Smooth muscle cell (in vitro differentiated cells): ENCODE measurements around the gene RAMP1. TPM values are rescaled to one million over a fixed set of nuclear protein-coding genes. Genes with fewer than 3 reads are reported as not detected.
"Not testable (repeated sequence)": the region's sequence is repeated elsewhere in the genome, so short reads cannot be mapped to it uniquely, and the experiment has no call there.

ENCODE experiments used
- DNase-seq: peaks from one replicate; lab custom pipeline; 2025; ENCODE audit not compliant: unreplicated experiment; lab: John Stamatoyannopoulos, UW
- H2AFZ ChIP-seq: fragments of 200-600 bp; sonication (generic); 2 replicates; pipeline ENCODE4 v1.6.0; 2016; ENCODE audit warnings: antibody characterized with exemption, low read depth, mild to moderate bottlenecking
- H3F3A ChIP-seq: fragments of 200-600 bp; sonication (generic); 2 replicates; pipeline ENCODE4 v1.6.0; 2017; ENCODE audit warnings: antibody characterized with exemption, low read depth
- H3K27ac ChIP-seq: fragments of 200-600 bp; sonication (generic); 2 replicates; pipeline ENCODE4 v1.5.1; 2016; ENCODE audit warnings: low read depth, mild to moderate bottlenecking
- H3K27me3 ChIP-seq: fragments of 200-600 bp; sonication (generic); 2 replicates; pipeline ENCODE4 v1.6.1; 2016; ENCODE audit warnings: low read depth, mild to moderate bottlenecking
- H3K36me3 ChIP-seq: fragments of 200-600 bp; sonication (generic); 2 replicates; pipeline ENCODE4 v1.5.1; 2016; ENCODE audit warnings: low read depth
- H3K4me1 ChIP-seq: fragments of 200-600 bp; sonication (generic); 2 replicates; pipeline ENCODE4 v1.5.1; 2016; ENCODE audit warnings: low read depth
- H3K4me2 ChIP-seq: fragments of 200-600 bp; sonication (generic); 2 replicates; pipeline ENCODE4 v1.6.0; 2016; ENCODE audit warnings: mild to moderate bottlenecking
- H3K4me3 ChIP-seq: fragments of 200-600 bp; sonication (generic); 2 replicates; pipeline ENCODE4 v1.5.1; 2016; ENCODE audit warnings: mild to moderate bottlenecking
- H3K79me2 ChIP-seq: fragments of 200-600 bp; sonication (generic); 2 replicates; pipeline ENCODE4 v1.6.0; 2016; ENCODE audit warnings: low read depth, mild to moderate bottlenecking
- H3K9ac ChIP-seq: fragments of 200-600 bp; sonication (generic); 2 replicates; pipeline ENCODE4 v1.6.0; 2016; ENCODE audit warnings: low read depth
- H3K9me3 ChIP-seq: fragments of 200-600 bp; sonication (generic); replicated peaks from 2 replicates; pipeline ENCODE4 v1.5.1; 2016; ENCODE audit warnings: low read depth
- H4K20me1 ChIP-seq: fragments of 200-600 bp; sonication (generic); 2 replicates; pipeline ENCODE4 v1.6.0; 2016; ENCODE audit warnings: low read depth
- CTCF ChIP-seq: fragments of 200-600 bp; sonication (generic); IDR thresholded peaks from 2 replicates; pipeline ENCODE4 v1.5.1; 2017; ENCODE audit warnings: borderline replicate concordance, mild to moderate bottlenecking, antibody characterized with exemption; ENCODE audit not compliant: insufficient read depth, poor library complexity, severe bottlenecking
- WGBS: methylation state at CpG from one replicate; pipeline ENCODE4 v1.1.7; 2016; ENCODE audit warnings: low lambda C conversion rate; 5-methylcytosine and 5-hydroxymethylcytosine counted together
- polyA plus RNA-seq: library from polyadenylated mRNA; unstranded; fragments of >200 nt; fragmentation: Nextera tagmentation; extraction: Ambion mirVana; gene quantifications from 2 replicates; pipeline ENCODE4 v1.2.1, GENCODE V29; 2016
- total RNA-seq: library from RNA; depleted of rRNA; stranded (reverse); fragments of >200 nt; gene quantifications from 2 replicates; pipeline ENCODE4 v1.2.3, GENCODE V29; 2014

RAMP1 gene
- total and polyA plus RNA-seq, 2 experiments from 2014 or later, result 24.0 to 70.8 TPM

- 90% methylated on average over 4 of the region's 4 CpGs for WGBS
- no peak for TF ChIP-seq CTCF
Observed at GRCh38 chr2:237944302-237944701, 84.9 kb downstream of the RAMP1 start.

GRCh38 chr2:237946423-237946822, 87.0 kb downstream of the RAMP1 start:
- Histone ChIP-seq H3K36me3 (no peaks in the 10 kb centered on the region), H3K27ac (no peak overlapping the region), H3K27me3 (no peaks in the 10 kb centered on the region), H3K4me1 (no peaks in the 10 kb centered on the region), H3K9ac (no peak overlapping the region), H3F3A (no peaks in the 10 kb centered on the region), H3K4me3 (no peak overlapping the region), H2AFZ (no peak overlapping the region), H3K9me3 (no peaks in the 10 kb centered on the region), H4K20me1 (no peaks in the 10 kb centered on the region), H3K4me2 (no peak overlapping the region), H3K79me2 (no peaks in the 10 kb centered on the region)
- TF ChIP-seq CTCF, result no peak
- no peak for DNase-seq
- 73% methylated on average over 1 of the region's 1 CpG for WGBS

More at GRCh38 chr2:237944302-237944701, 84.9 kb downstream of the RAMP1 start:
- Histone ChIP-seq H3K9ac (no peak overlapping the region), H3K27me3 (no peaks in the 10 kb centered on the region), H2AFZ (no peak overlapping the region), H4K20me1 (no peaks in the 10 kb centered on the region), H3K27ac (no peak overlapping the region), H3K4me3 (no peak overlapping the region), H3K9me3 (no peaks in the 10 kb centered on the region), H3K4me2 (no peak overlapping the region), H3K36me3 (no peaks in the 10 kb centered on the region), H3K4me1 (no peaks in the 10 kb centered on the region), H3K79me2 (no peaks in the 10 kb centered on the region), H3F3A (no peaks in the 10 kb centered on the region)
- no peak for DNase-seq

- not testable (repeated sequence) for H4K20me1 ChIP-seq, H3K4me1 ChIP-seq, H2AFZ ChIP-seq, H3K9me3 ChIP-seq, H3K27ac ChIP-seq, H3K9ac ChIP-seq, H3F3A ChIP-seq, H3K4me2 ChIP-seq, DNase-seq, H3K4me3 ChIP-seq, H3K36me3 ChIP-seq, H3K79me2 ChIP-seq
- WGBS, result 65% methylated on average over 4 of the region's 4 CpGs
- H3K27me3 ChIP-seq, result peaks cover 21% of the 10 kb centered on the region
Observed at GRCh38 chr2:237951354-237951753, 91.9 kb downstream of the RAMP1 start.

GRCh38 chr2:237951878-237952277, 92.5 kb downstream of the RAMP1 start:
- no peaks in the 10 kb centered on the region for H3K4me1 ChIP-seq
- H2AFZ ChIP-seq, result no peak overlapping the region
- H4K20me1 ChIP-seq, result no peaks in the 10 kb centered on the region
- TF ChIP-seq CTCF, result no peak
- peaks cover 26% of the 10 kb centered on the region for H3K27me3 ChIP-seq
- H3K9me3 ChIP-seq, result no peaks in the 10 kb centered on the region
- H3K36me3 ChIP-seq, result no peaks in the 10 kb centered on the region
- H3K27ac ChIP-seq, result no peak overlapping the region
- no peak for DNase-seq
- H3K9ac ChIP-seq, result no peak overlapping the region
- H3F3A ChIP-seq, result no peaks in the 10 kb centered on the region
- 79% methylated on average over 3 of the region's 3 CpGs for WGBS
- H3K4me2 ChIP-seq, result no peak overlapping the region
- no peaks in the 10 kb centered on the region for H3K79me2 ChIP-seq
- H3K4me3 ChIP-seq, result no peak overlapping the region
